ENCODE measurements around the gene PRPF40B. TPM values are rescaled to one million over a fixed set of nuclear protein-coding genes. Genes with fewer than 3 reads are reported as not detected.
"Not testable (repeated sequence)": the region's sequence is repeated elsewhere in the genome, so short reads cannot be mapped to it uniquely, and the experiment has no call there.

Gene PRPF40B
- polyA plus RNA-seq (ENCODE audit: insufficient read length in 10 of 10): 10 to 100 TPM; 10.9 to 18.1 (median 12.5) TPM
- long read RNA-seq, donor 1, partial matches to known transcripts: 0 of 1 reads
- long read RNA-seq, donor 1, other reads (novel, unspliced or antisense): 0 of 1 reads
- long read RNA-seq, donor 2: 0 reads
- long read RNA-seq, donor 3: 0 reads
- long read RNA-seq, donor 4: 0 reads
- long read RNA-seq, donor 5, partial matches to known transcripts: 5 of 5 reads
- long read RNA-seq, donor 5, other reads (novel, unspliced or antisense): 0 of 5 reads
- long read RNA-seq, donor 6: 0 reads
- long read RNA-seq, donor 7, partial matches to known transcripts: 0 of 1 reads
- long read RNA-seq, donor 7, other reads (novel, unspliced or antisense): 0 of 1 reads
- long read RNA-seq, donor 8, partial matches to known transcripts: 6 of 6 reads
- long read RNA-seq, donor 8, other reads (novel, unspliced or antisense): 0 of 6 reads
- long read RNA-seq, donor 9: 0 reads

GRCh38 chr12:49623142-49623904, at the start of gene PRPF40B:
Gene PRPF40B (plus strand): TSS chr12:49623561. CDS start chr12:49623591, 30 bp downstream.
- peak; percentile 82 to 92 (median 88) for DNase-seq

GRCh38 chr12:49577589-49578315, 45.6 kb upstream of the PRPF40B start:
- DNase-seq: no peak

- DNase-seq: no peak
Observed at GRCh38 chr12:49578471-49579112, 44.8 kb upstream of the PRPF40B start.

GRCh38 chr12:49580572-49581535, 42.5 kb upstream of the PRPF40B start:
- DNase-seq: peak; percentile 80 to 89 (median 83)

GRCh38 chr12:49582201-49582600, 41.2 kb upstream of the PRPF40B start:
- DNase-seq: no peak

GRCh38 chr12:49582850-49583249, 40.5 kb upstream of the PRPF40B start:
- DNase-seq: peak in 2 of 3 donors; percentile 58 to 80

- peak in 2 of 3 donors; percentile 72 to 88 for DNase-seq
Observed at GRCh38 chr12:49583366-49584094, 39.8 kb upstream of the PRPF40B start.

- peak in 2 of 3 donors; percentile 47 to 81 for DNase-seq
Observed at GRCh38 chr12:49584591-49584990, 38.8 kb upstream of the PRPF40B start.

- DNase-seq: peak in 2 of 3 donors; percentile 17 to 56
Observed at GRCh38 chr12:49585477-49586459, 37.6 kb upstream of the PRPF40B start.

- DNase-seq: no peak
Observed at GRCh38 chr12:49587174-49587908, 36.0 kb upstream of the PRPF40B start.

GRCh38 chr12:49588281-49588680, 35.1 kb upstream of the PRPF40B start:
- DNase-seq: no peak

- DNase-seq: no peak
Observed at GRCh38 chr12:49588721-49589516, 34.4 kb upstream of the PRPF40B start.

- DNase-seq: no peak
Observed at GRCh38 chr12:49598527-49598926, 24.8 kb upstream of the PRPF40B start.

- no peak for DNase-seq
Observed at GRCh38 chr12:49599961-49600360, 23.4 kb upstream of the PRPF40B start.

GRCh38 chr12:49603721-49604120, 19.6 kb upstream of the PRPF40B start:
- DNase-seq: no peak

GRCh38 chr12:49604856-49605255, 18.5 kb upstream of the PRPF40B start:
- DNase-seq: no peak

- not testable (repeated sequence) for DNase-seq
Observed at GRCh38 chr12:49605539-49605938, 17.8 kb upstream of the PRPF40B start, which contains the start of gene FAM186B. Gene FAM186B (minus strand): TSS chr12:49605639. CDS start chr12:49605477, 162 bp downstream.

All from muscle of back (tissue), 13 donors.